ENCODE measurements around the gene SIRT6.

The SIRT6 gene

GRCh38 chr19:4183967-4184717, 1.8 kb upstream of the SIRT6 start:
- ChIA-PET CTCF (no interaction called here), POLR2A (interaction anchor here (0.8 kb wide), 1 partner anchor 12 kb away, joined by 3 read pairs; no protein-coding TSS in a partner anchor)
- DNase-seq (ENCODE audit: extremely low spot score), result no peak
- TF ChIP-seq ELF4 (IDR thresholded peaks at IDR 0.05) (no peak), L3MBTL2 (conservative IDR thresholded peaks at IDR 0.05) (no peak), NFRKB (IDR thresholded peaks at IDR 0.05) (no peak), HDGF (IDR thresholded peaks at IDR 0.05; ENCODE audit: borderline replicate concordance) (no peak), ARNT (IDR thresholded peaks at IDR 0.05) (no peak), FOXK2 (IDR thresholded peaks at IDR 0.05) (no peak), SP1 (IDR thresholded peaks at IDR 0.05) (no peak)
- TF ChIP-seq, protein P1, sequence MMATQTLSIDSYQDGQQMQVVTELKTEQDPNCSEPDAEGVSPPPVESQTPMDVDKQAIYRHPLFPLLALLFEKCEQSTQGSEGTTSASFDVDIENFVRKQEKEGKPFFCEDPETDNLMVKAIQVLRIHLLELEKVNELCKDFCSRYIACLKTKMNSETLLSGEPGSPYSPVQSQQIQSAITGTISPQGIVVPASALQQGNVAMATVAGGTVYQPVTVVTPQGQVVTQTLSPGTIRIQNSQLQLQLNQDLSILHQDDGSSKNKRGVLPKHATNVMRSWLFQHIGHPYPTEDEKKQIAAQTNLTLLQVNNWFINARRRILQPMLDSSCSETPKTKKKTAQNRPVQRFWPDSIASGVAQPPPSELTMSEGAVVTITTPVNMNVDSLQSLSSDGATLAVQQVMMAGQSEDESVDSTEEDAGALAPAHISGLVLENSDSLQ (IDR thresholded peaks at IDR 0.05), result no peak

DNA sequence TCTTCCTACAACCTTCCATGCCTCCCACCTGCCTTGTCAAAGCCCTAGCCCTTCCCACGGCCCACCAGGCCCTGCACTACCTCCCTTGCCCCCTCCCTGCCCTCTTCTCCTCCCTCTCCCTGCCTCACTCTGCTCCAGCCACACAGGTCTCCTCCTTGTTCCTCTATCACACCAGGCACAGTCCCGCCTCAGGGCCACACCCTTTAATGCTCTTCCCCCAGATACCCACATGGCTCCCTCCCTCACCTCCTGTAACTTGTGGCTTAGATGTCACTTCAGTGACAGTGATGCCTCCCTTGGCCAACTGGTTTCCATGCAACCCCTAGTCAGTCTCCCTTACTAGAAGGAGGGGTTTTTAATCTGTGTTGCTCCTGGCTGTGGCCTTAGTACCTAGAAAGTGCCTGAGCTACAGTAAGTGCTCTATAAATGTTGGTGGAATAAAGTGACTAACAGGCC, 1.3 kb downstream of the SIRT6 start:
- no peak for TF ChIP-seq BHLHE40 (IDR thresholded peaks at IDR 0.05; ENCODE audit: borderline replicate concordance)
- TF ChIP-seq SP1 (IDR thresholded peaks at IDR 0.05), result no peak
- no peak for TF ChIP-seq HDGF (IDR thresholded peaks at IDR 0.05; ENCODE audit: borderline replicate concordance)
- no peak for TF ChIP-seq ZNF384 (IDR thresholded peaks at IDR 0.05)
- TF ChIP-seq SUZ12 (IDR thresholded peaks at IDR 0.05), result no peak
- TF ChIP-seq, protein P1 (IDR thresholded peaks at IDR 0.05), result no peak
- no peak for TF ChIP-seq FOXM1 (IDR thresholded peaks at IDR 0.05; ENCODE audit: borderline replicate concordance)
- no peak for TF ChIP-seq CTBP1 (IDR thresholded peaks at IDR 0.05; ENCODE audit: borderline replicate concordance)
- TF ChIP-seq ELF4 (IDR thresholded peaks at IDR 0.05), result no peak
- TF ChIP-seq FOXA1 (IDR thresholded peaks at IDR 0.05), result no peak
- no peak for TF ChIP-seq NFRKB (IDR thresholded peaks at IDR 0.05)
- TF ChIP-seq TARDBP (IDR thresholded peaks at IDR 0.05), result no peak
- DNase-seq (ENCODE audit: extremely low spot score), result no peak
- ChIA-PET CTCF (interaction anchor here (1.2 kb wide), 1 partner anchor 41 kb away, joined by 5 read pairs; no protein-coding TSS in a partner anchor), POLR2A (no interaction called here)

DNA sequence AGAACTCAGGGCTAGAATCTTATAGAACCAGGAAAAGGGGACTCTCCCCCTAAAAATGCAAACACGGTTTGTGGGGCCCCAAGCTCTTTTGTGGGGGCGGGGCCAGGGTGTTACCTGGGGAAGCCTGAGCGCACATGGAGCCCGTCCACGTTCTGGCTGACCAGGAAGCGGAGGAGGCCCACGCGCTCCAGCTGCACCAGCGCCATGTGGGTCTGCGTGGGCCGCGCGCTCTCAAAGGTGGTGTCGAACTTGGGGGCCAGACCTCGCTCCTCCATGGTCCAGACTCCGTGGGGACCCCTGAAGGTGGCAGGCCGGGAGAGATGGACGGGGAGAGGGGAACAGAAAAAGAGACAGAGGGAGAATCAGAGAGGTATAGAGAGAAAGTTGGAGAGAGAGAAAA, 3.4 kb downstream of the SIRT6 start:
- ChIA-PET POLR2A (no interaction called here), CTCF (no interaction called here)
- no peak for DNase-seq (ENCODE audit: extremely low spot score)
- TF ChIP-seq CTBP1 (IDR thresholded peaks at IDR 0.05; ENCODE audit: borderline replicate concordance) (no peak), HDGF (IDR thresholded peaks at IDR 0.05; ENCODE audit: borderline replicate concordance) (no peak), LEF1 (IDR thresholded peaks at IDR 0.05; ENCODE audit: borderline replicate concordance) (no peak), BHLHE40 (IDR thresholded peaks at IDR 0.05; ENCODE audit: borderline replicate concordance) (no peak), FOXA1 (IDR thresholded peaks at IDR 0.05) (no peak), L3MBTL2 (conservative IDR thresholded peaks at IDR 0.05) (no peak), ZNF384 (IDR thresholded peaks at IDR 0.05) (no peak), ARNT (IDR thresholded peaks at IDR 0.05) (no peak), FOXM1 (IDR thresholded peaks at IDR 0.05; ENCODE audit: borderline replicate concordance) (no peak), FOXK2 (IDR thresholded peaks at IDR 0.05) (no peak), SUZ12 (IDR thresholded peaks at IDR 0.05) (no peak), SP1 (IDR thresholded peaks at IDR 0.05) (no peak), NFRKB (IDR thresholded peaks at IDR 0.05) (no peak), ELF4 (IDR thresholded peaks at IDR 0.05) (no peak), TARDBP (IDR thresholded peaks at IDR 0.05) (no peak)
- TF ChIP-seq, protein P1 (IDR thresholded peaks at IDR 0.05), result no peak

DNA sequence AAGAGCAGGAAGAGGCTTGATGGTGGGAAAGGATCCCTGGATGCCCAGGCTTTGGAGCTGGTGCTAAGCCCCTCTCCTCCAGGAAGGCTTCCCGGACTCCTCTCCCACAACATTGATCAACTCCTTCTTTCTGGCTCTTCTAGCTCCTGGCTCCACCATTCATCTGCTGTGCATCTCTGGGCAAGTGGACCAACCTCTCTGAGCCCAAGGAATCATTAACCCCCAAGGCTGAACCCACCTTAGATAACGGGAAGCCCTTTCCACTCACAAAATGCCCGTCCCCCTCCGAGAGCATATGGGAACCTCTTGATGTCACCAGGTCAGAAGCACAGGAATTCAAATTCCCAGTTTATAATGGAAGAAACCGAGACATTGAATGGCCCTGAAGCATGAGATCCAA, 5.2 kb downstream of the SIRT6 start:
- DNase-seq (ENCODE audit: extremely low spot score), result no peak
- CTCF ChIA-PET, result no interaction called here
- no peak for TF ChIP-seq L3MBTL2 (conservative IDR thresholded peaks at IDR 0.05)
- TF ChIP-seq TARDBP (IDR thresholded peaks at IDR 0.05), result no peak
- no peak for TF ChIP-seq FOXM1 (IDR thresholded peaks at IDR 0.05; ENCODE audit: borderline replicate concordance)
- no peak for TF ChIP-seq FOXK2 (IDR thresholded peaks at IDR 0.05)
- TF ChIP-seq LEF1 (IDR thresholded peaks at IDR 0.05; ENCODE audit: borderline replicate concordance), result no peak
- TF ChIP-seq, protein P1 (IDR thresholded peaks at IDR 0.05), result no peak
- TF ChIP-seq CTBP1 (IDR thresholded peaks at IDR 0.05; ENCODE audit: borderline replicate concordance), result no peak
- no peak for TF ChIP-seq FOXA1 (IDR thresholded peaks at IDR 0.05)
- no peak for TF ChIP-seq BHLHE40 (IDR thresholded peaks at IDR 0.05; ENCODE audit: borderline replicate concordance)
- no peak for TF ChIP-seq NFRKB (IDR thresholded peaks at IDR 0.05)
- TF ChIP-seq SUZ12 (IDR thresholded peaks at IDR 0.05), result no peak
- no peak for TF ChIP-seq ARNT (IDR thresholded peaks at IDR 0.05)
- POLR2A ChIA-PET, result interaction anchor here (0.8 kb wide), 1 partner anchor 20 kb away, joined by 3 read pairs; no protein-coding TSS in a partner anchor

- no peak for TF ChIP-seq LEF1 (IDR thresholded peaks at IDR 0.05; ENCODE audit: borderline replicate concordance)
- TF ChIP-seq L3MBTL2 (conservative IDR thresholded peaks at IDR 0.05), result no peak
- TF ChIP-seq TARDBP (IDR thresholded peaks at IDR 0.05), result no peak
- no peak for TF ChIP-seq ELF4 (IDR thresholded peaks at IDR 0.05)
- TF ChIP-seq NFRKB (IDR thresholded peaks at IDR 0.05), result no peak
- TF ChIP-seq HDGF (IDR thresholded peaks at IDR 0.05; ENCODE audit: borderline replicate concordance), result no peak
- no peak for TF ChIP-seq ARNT (IDR thresholded peaks at IDR 0.05)
- TF ChIP-seq FOXM1 (IDR thresholded peaks at IDR 0.05; ENCODE audit: borderline replicate concordance), result no peak
- TF ChIP-seq SP1 (IDR thresholded peaks at IDR 0.05), result no peak
- TF ChIP-seq CTBP1 (IDR thresholded peaks at IDR 0.05; ENCODE audit: borderline replicate concordance), result no peak
- TF ChIP-seq FOXK2 (IDR thresholded peaks at IDR 0.05), result no peak
- no peak for TF ChIP-seq BHLHE40 (IDR thresholded peaks at IDR 0.05; ENCODE audit: borderline replicate concordance)
- TF ChIP-seq FOXA1 (IDR thresholded peaks at IDR 0.05), result no peak
- TF ChIP-seq, protein P1 (IDR thresholded peaks at IDR 0.05), result no peak
- TF ChIP-seq SUZ12 (IDR thresholded peaks at IDR 0.05), result no peak
- TF ChIP-seq ZNF384 (IDR thresholded peaks at IDR 0.05), result no peak
- POLR2A ChIA-PET, result no interaction called here
- CTCF ChIA-PET, result interaction anchor here (0.5 kb wide), 1 partner anchor 32 kb away, joined by 3 read pairs; no protein-coding TSS in a partner anchor
Observed at GRCh38 chr19:4175669-4175931, 6.8 kb downstream of the SIRT6 start.

More at GRCh38 chr19:4175669-4175931, 6.8 kb downstream of the SIRT6 start:
- DNase-seq (ENCODE audit: extremely low spot score), result no peak

All from HEK293T (cell line).